ENCODE measurements around the gene ELAC2.

ELAC2 gene

DNA sequence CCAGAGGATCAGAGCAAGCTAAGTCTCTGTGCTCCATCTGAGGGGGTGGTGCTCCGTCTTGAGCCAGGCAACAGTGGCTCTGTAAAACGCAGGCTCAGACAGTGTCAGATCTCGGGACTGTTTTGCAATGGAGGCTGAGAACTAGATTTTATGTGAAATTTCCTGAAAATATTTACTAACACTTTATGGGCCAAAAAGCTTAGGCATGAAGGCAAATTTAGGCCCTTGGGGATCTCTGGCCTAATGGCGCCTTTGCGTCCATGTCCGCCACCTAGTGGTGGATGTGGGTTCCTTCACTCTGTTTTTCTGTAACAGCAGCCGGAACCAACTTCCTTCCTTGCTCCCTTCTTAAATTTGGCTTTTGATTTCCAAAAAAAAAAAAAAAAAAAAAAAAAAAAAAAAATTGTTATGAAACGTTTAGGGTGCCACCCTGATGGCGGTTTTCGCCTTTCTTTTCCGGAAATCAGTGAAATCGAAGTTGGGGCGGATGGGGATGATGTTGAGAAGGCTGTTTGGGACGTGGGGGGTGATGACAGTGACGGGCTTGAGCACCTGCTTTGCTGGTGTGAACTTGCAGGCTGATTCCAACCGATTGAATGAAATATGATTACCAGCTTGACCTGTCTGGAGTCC, 14.0 kb upstream of the ELAC2 start:
- TF ChIP-seq, protein P1, sequence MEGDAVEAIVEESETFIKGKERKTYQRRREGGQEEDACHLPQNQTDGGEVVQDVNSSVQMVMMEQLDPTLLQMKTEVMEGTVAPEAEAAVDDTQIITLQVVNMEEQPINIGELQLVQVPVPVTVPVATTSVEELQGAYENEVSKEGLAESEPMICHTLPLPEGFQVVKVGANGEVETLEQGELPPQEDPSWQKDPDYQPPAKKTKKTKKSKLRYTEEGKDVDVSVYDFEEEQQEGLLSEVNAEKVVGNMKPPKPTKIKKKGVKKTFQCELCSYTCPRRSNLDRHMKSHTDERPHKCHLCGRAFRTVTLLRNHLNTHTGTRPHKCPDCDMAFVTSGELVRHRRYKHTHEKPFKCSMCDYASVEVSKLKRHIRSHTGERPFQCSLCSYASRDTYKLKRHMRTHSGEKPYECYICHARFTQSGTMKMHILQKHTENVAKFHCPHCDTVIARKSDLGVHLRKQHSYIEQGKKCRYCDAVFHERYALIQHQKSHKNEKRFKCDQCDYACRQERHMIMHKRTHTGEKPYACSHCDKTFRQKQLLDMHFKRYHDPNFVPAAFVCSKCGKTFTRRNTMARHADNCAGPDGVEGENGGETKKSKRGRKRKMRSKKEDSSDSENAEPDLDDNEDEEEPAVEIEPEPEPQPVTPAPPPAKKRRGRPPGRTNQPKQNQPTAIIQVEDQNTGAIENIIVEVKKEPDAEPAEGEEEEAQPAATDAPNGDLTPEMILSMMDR (IDR thresholded peaks at IDR 0.05; ENCODE audit: extremely low read depth, insufficient read depth, missing control alignments), result peak; percentile 88
- peak; percentile 48 for DNase-seq (ENCODE audit: low spot score)
- in situ Hi-C loops (cut with MboI; ENCODE audit: low pct_unique_long_range_greater_than_20kb, low sequenced_read_pairs, unreplicated experiment), result no loop called here

DNA sequence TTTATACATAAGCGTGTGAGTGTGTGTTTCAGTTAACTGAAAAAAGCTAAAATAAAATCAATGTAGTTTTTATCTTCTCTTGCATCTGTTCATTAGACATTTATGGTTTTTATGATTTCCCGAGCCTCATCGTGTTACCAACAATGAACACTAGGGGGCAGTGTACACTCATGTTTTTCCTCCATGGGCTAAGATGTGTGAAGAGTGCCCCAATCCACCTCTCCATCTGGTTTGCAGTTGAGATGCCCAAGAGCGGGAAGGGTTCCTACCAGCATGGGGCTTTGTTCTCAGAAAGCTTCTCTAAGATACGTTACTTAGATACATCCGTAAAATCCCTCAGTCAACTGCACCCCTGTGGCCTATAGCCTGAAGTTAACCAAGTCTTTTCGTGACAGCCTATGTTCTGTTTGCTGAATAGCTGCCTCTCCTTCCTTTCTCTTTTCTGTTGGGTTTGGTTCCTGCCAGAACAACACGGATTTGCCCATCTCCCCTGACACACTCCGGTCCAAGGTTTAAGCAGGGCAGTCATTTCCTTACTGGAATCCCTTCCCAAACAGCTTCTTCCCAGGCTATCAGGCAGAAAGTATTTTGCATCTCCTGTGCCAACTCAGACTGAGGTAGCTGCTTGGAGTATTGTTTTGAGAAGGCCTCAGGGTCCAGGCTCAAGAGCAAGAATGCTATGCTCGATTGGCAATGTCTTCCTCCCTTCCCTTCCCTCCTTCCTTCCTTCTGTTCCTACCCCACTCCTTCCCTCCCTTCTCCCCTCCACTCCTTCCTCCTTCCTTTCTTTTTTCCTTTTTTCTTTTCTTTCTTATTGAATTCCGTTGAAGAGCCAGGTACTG, 12.9 kb upstream of the ELAC2 start:
- peak; percentile 49 for DNase-seq (ENCODE audit: low spot score)
- in situ Hi-C loops (cut with MboI; ENCODE audit: low pct_unique_long_range_greater_than_20kb, low sequenced_read_pairs, unreplicated experiment), result no loop called here
- TF ChIP-seq, protein P1 (IDR thresholded peaks at IDR 0.05; ENCODE audit: extremely low read depth, insufficient read depth, missing control alignments), result peak; percentile 80

DNA sequence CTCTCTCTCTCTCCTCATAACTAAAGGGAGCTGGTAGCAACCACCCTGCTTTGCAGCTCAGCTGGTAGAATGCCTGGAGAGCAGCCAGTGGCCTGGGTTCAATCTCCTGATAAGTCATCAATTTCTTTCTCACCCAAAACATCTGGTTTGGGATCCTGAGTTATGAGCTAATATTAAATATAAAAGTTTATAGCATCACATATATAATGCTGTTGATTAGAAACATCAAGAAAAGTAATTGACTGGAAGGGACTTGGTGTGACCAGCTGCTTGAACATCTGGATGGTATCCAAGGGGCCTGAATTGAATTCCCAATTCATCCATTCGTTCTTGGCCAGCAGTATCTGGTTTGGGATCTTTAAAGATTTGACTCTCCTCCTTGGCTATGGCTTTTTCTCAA, 12.2 kb upstream of the ELAC2 start:
- TF ChIP-seq, protein P1 (IDR thresholded peaks at IDR 0.05; ENCODE audit: extremely low read depth, insufficient read depth, missing control alignments), result no peak
- DNase-seq (ENCODE audit: low spot score), result no peak
- in situ Hi-C loops (cut with MboI; ENCODE audit: low pct_unique_long_range_greater_than_20kb, low sequenced_read_pairs, unreplicated experiment), result no loop called here

DNA sequence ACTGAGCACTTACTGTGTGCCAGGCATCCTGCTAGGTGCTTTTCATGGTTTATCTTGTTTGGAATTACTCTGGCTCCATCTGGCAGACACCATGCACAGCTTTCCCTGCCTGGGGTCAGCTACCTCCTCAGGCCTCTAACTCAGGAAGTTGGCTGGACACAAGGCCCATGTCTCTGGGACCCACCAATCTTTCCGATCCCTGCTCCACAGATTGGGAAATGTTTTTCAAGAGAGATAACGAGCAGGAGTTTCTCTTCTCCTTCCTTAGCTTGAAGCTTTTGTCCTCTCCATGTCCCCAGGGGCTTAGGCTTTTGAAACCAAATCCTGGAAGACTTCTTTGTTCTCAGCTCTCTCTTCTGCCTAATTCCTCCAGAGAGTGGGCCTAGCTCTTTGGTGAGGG, 11.5 kb upstream of the ELAC2 start:
- DNase-seq (ENCODE audit: low spot score), result no peak
- in situ Hi-C loops (cut with MboI; ENCODE audit: low pct_unique_long_range_greater_than_20kb, low sequenced_read_pairs, unreplicated experiment), result no loop called here
- TF ChIP-seq, protein P1 (IDR thresholded peaks at IDR 0.05; ENCODE audit: extremely low read depth, insufficient read depth, missing control alignments), result no peak

DNA sequence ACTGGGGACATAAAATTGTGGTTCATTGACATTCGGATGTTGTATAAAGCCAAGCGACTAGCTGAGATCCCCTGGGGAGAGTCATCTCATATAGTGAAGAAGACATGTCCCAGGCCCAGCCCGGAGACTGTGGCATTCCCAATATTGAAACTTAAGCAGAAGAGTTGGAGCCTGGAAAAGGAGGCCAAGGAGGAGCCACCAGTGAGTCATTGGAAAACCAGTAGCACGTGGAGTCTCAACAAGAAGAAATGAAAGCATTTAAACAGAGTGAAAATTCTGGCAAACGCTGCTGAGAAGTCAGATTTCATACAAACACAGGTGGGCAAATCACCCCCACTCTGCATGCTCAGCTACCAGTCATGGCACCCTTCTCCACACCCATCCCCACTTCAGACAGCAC, 9.4 kb upstream of the ELAC2 start:
- in situ Hi-C loops (cut with MboI; ENCODE audit: low pct_unique_long_range_greater_than_20kb, low sequenced_read_pairs, unreplicated experiment), result no loop called here
- no peak for DNase-seq (ENCODE audit: low spot score)
- TF ChIP-seq, protein P1 (IDR thresholded peaks at IDR 0.05; ENCODE audit: extremely low read depth, insufficient read depth, missing control alignments), result no peak

DNA sequence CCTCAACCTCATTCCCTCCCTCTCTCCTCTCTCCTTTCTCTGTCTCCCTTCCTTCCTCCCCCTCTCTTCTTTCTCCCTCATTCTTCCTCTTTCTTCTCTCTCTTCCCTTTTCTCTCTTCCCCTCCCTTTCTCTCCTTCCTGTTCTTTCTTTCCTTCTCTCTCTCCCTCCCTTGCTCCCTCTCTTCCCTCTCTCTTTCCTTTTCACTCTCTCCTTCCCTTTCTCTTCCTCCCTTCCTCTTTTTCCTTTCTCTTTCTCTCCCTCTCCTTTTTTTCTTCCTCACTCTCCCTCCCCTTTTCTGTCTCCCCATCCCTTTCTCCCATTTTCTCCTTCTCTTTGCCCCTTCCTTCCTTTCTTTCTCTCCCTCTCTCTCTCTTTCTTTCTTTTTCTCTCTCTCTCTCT, 7.9 kb upstream of the ELAC2 start:
- in situ Hi-C loops (cut with MboI; ENCODE audit: low pct_unique_long_range_greater_than_20kb, low sequenced_read_pairs, unreplicated experiment), result no loop called here
- no peak for DNase-seq (ENCODE audit: low spot score)

More for the DNA sequence above, 7.9 kb upstream of the ELAC2 start:
- TF ChIP-seq, protein P1 (IDR thresholded peaks at IDR 0.05; ENCODE audit: extremely low read depth, insufficient read depth, missing control alignments), result no peak

Data from GM13977 (cell line).